ENCODE data around the gene APOL1.
"Not testable (repeated sequence)": the region's sequence is repeated elsewhere in the genome, so short reads cannot be mapped to it uniquely, and the experiment has no call there.

APOL1 gene

DNA sequence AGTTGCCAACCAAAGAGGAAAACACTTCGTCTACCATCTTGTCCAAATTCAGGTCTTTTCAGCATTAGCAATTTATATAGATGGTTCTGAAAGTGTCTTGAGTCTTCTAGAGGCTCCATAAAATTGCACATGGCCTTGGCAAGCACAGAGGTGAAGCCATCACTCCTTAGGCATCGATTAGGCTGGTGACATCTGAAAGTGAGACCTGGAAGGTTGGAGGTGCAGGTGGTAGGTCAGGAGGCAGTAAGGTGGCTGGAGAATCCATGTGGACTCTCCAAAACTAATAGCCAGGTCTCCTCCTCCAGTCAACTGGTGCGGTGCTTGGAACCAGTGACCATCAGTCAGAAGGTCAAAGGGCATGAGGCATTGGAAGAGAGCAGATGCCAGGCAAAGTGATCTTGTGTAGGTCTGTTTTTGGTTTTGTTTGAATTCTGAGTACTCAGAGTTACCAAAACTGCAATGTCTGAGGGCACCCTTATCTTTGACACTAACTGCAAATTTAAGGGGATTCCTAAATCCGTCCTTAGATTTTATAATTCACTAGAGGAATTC, 7.1 kb upstream of the APOL1 start:
- no peak for DNase-seq (ENCODE audit: low spot score)

DNA sequence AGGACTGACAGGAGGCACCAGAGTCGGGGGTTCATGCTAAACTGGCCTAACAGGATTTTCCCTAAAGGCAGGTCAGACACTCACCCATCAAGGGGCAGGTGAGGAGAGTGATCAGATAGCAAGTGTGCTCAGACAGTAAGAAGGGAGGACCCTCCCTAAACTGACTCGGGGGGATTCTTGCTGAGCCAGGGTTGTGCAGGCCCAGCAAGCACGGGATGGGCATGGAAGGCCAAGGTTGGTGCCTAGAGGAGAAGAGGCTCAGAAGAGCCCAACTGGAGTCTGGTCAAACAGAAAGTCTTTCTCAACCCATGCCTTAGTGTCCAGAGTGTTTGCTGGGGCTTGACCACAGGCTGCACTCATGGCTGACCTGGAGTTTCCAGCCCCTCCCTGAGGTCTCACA, 6.2 kb upstream of the APOL1 start:
- DNase-seq (ENCODE audit: low spot score), result no peak

DNA sequence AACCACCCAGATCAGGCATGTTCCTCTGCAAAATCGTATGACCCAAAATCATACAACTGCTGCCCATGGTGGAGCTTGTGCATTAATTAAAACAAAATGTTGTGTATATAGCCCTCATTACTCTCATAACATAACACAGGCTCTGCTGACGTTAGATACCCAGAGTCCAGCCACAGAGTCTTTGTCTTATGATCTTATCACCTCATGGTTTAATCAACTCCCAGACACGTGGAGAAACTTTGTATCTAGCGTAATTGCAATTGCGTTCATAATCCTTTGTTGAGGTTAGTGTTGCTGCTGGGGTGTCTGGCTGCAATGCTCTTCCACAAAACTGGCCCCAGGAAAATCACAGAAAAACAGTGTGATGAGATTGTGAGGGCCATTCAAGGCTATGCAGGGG, 5.0 kb upstream of the APOL1 start:
- DNase-seq (ENCODE audit: low spot score), result no peak

DNA sequence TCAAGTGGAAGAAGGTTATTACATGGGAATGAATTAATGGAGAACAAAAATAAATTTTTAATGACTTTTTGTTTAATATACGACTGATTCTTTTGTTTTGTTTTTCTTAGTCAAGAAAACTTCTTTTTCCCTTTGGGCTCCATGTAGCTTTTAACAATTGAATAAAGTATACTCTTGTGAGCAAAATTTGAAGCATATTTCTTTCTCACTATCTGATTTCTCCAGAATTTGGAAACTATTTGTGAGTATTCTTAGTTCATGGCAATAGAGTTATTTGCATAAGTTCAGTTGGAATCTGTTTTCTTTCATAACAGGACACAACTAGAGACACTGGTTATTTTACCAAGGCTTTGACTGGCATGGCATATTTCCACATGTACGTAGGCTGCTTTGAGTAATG, 3.8 kb upstream of the APOL1 start:
- DNase-seq (ENCODE audit: low spot score), result no peak

DNA sequence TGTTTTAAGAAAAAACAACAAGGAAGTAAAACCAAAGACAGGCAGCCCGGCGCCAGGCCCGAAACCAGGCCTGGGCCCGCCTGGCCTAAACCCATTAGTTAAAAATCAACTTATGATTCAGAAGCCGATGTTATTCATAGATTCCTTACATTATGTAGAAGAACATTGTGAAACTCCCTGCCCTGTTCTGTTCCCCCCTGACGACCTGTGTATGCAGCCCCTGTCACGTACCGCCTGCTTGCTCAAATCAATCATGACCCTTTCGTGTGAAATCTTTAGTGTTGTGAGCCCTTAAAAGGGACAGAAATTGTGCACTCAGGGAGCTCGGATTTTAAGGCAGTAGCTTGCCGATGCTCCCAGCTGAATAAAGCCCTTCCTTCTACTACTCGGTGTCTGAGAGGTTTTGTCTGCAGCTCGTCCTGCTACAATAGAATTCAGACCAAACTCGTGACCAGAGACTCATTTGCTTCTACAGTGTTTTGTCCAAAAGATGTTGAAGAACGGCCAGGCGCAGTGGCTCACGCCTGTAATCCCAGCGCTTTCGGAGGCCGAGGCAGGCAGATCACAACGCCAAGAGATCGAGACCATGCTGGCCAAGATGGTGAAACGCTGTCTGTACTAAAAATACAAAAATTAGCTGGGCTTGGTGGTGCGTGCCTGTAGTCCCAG, 2.5 kb upstream of the APOL1 start:
- not testable (repeated sequence) for DNase-seq (ENCODE audit: low spot score)

DNA sequence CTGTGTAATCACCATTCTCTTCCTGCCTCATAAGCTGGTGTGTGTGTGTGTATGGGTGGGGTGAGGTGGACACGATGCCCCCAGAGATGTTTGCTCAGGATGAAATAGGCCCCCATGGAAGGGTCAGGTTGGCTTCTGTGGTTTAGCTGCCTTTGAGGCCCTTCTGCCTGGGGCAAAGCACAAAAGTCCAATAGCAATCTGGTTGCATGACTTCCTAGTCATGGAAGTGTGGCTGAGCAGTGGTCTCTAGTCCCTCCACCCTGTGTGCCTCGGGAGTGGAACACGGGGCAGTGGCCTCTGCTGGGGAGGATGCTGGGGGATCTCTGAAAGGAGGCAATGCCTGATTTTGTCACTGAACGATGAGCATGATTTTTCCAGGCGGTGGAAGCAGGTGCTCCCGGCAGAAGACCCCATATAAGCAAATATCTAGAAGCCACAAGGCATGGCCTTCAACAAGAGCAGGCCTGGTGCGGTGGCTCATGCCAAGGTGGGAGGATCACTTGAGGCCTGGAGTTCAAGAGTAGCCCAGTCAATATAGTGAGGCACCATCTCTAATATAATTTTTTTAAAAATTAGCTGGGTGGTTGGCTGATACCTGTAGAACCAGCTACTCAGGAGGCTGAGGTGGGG, 839 bp upstream of the APOL1 start:
- not testable (repeated sequence) for DNase-seq (ENCODE audit: low spot score)

DNA sequence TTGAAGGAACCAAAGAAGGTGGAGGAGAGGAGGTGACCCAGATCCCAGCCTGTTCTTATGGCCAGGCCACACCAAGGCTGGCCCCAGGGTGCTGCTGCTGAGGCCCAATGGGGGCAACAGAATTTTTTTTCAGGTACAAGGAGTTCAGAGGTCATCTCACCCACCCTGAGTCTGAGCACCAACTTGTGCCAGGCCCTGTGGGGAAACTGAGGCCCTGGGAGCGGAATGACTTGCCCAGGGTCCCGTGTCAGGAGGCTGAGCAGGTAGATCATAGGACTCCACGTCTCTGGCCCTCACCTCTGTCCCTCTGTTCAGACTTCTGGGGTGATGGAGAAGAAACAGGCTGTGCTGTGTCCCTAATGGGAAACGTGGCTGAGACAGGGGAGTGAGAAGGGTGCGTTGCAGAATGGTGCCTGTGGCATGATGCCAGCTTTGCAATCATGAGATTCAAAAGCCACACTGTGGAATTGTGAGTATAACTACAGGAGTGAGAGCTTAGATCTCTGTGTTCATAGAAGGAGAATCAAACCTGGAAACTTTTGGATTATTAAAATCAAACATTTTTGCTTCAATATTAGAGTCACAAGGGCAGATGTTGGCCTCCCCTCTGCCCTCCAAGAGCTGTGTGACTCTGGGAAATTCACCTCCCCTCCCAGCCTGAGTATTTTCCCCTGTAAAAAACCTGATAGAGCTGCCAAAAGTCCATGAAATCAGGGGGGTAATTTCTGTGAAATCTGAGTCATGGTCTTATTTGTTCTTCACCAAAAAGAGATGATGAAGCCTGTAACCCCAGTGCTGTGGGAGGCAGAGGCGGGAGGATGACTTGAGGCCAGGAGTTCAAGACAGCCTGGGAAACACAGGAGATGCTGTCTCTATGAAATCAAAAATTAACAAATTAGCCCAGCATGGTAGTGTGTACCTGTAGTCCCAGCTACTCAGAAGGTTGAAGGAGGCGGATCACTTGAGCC, 874 bp downstream of the APOL1 start:
- no peak for DNase-seq (ENCODE audit: low spot score)

DNA sequence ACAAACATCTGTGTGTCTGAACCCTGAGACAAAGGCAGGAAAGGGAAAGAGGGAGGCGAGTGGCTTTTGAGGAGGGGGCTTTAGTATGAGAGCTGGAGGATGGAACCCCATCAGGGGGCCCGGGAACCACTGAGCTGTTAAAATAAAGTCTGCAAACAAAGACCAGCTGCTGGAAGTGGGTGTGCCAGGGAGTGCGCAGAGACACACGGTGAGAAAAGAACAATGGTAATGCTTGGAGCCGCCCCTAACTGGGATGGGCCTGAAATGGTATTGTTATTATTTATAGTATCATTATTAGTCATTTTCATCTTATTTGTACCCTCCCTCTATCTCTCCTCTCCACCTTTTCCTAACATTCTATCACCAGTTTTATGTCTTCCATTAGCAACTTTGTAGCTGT, 2.6 kb downstream of the APOL1 start:
- not testable (repeated sequence) for DNase-seq (ENCODE audit: low spot score)

DNA sequence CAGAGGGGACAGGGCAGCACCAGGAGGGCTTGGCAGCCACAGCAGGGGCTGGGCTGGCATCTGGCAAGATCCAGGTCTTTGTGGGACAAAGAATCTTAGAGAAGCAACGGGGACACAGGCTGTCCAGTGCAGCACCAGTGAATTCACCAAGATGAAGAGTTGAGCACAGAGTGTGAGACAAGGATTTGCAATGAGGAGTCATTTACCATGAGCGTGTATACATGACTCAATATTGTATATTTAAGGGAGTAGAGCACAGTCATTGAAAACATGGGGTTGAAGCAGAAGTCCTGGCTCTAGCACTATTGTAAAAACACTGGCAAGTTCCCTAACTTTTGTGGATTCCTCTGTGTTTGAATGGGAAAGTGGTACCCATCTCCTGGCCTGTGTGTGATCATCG, 3.5 kb downstream of the APOL1 start:
- no peak for DNase-seq (ENCODE audit: low spot score)

DNA sequence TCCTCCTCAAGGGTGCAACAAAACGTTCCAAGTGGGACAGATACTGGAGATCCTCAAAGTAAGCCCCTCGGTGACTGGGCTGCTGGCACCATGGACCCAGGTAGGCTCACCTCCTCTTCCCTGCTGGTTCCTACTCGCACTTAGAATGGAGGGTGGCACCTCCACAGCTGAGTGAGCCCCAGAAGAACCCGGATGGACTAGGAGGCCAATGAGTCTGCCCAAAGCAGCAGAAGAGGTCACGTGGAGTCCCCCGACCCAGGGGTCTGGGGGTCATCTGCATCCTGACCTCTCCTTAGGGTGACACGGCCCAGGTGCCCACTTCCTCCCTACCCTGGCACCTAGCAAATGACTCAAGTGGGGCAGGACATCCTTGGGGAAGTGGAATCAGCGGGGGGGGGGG, 4.4 kb downstream of the APOL1 start:
- no peak for DNase-seq (ENCODE audit: low spot score)

DNA sequence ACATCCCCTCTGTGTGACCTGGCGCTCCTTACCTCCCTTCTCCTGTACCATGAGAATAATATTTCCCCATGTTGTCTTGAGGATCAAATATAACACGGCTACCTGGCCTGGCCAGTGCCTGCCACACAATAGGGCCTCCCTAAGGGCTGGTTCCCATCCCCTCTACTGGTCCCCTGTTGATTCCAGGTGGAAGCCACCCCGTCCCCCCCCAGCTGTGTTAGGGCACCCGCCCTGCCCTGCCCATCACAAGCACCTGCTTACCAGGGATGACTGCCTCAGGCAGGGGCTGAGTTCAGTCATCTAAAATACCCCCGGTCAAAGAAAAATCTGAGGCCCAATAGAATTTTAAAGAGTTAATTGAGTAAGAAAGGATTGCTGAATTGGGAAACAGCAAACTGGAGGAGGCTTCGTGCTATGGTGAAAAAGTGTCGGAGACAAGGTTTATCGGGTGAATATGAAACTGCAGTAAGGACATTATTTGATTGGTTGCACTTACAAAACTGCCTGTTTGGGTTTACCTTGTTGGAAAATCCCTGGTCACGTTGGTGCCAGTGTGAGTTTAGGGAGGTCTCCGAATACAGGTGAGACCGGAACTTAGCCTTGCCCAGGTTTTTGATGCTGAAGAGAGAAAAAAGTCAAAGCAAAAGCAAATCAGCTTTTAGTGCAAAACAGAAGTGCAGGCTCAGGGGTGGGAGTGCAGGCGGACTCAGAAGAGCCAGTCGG, 5.2 kb downstream of the APOL1 start:
- no peak for DNase-seq (ENCODE audit: low spot score)

DNA sequence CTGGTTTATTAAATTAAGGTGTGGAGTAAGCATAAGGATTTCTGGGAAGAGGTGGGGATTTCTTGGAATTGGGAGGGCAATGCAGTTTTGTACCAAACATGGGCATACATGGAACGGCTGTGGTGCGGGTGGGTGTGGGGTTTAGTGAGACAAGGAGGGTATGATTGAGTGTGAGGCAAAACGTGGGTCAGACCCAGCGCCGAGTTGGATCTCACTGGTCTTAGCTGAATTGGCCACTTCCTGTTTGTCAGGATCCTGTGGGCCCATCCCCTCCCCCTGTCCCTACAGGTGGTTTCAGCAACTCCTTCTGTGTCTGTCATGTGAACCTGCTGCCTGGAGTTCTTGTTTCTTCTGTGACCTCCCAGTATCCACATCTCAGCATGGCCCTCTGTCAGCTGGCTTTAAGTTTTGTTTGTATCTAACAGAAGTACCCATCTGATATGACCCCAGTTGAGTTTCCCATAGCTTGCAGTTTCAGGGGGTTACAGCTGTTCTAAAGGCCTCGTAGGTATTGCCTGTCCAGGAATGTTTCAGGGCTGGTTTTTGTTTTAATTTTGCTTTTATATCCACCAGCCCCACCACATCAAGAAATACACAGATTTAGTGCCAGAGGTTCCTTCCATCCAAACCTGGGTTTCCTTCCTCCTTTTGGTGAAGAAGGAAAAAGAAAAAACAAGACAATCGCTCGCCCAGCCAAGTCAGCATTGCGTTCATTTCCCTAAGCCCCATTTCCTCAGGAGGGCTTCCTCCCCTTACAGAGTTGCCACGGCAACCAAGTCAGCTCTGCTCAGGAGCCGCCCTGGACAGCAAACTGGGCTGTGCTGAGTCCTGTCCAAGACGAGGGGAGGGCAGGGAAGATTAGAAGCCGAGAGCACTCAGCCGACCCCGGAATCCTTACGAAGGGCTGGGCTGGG, 6.0 kb downstream of the APOL1 start:
- DNase-seq (ENCODE audit: low spot score), result no peak

DNA sequence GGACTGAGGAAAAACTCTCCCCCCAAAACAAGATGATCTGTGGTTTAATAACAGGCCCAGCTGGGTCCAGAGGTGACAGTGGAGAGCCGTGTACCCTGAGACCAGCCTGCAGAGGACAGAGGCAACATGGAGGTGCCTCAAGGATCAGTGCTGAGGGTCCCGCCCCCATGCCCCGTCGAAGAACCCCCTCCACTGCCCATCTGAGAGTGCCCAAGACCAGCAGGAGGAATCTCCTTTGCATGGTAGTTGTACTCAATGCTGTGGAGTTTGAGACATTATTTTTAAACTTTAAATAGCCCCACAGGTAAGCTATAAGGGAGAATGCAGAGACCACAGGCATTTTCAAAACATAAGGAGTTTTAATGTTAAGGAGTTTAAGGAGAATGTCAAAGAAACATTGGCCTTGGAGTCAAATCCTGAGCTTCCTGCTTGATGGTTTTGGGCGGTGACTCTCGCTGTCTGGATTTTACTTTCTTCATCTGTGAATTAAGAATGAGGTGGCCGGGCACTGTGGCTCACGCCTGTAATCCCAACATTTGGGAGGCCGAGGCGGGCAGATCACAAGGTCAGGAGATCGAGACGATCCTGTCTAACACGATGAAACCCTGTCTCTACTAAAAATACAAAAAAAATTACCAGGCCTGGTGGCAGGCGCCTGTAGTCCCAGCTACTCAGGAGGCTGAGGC, 6.8 kb downstream of the APOL1 start:
- no peak for DNase-seq (ENCODE audit: low spot score)

DNA sequence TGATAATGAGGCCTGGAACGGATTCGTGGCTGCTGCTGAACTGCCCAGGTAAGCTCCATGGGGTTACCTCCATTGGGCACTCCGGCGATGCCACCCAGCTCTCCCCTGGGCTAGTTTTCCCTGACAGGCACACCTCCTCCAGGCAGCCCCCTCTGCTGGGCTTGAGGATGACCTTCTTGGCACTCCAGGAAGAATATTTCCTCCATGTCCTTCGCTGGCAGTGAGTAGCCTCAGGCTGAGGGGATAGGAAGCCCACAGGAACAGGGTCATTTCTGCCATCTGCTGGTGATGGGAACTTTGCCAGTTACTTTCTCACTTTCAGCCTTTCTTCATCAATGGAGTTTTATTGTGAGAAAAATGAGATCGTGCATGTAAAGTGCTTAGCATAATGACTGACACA, 8.7 kb downstream of the APOL1 start:
- DNase-seq (ENCODE audit: low spot score), result not testable (repeated sequence)

DNA sequence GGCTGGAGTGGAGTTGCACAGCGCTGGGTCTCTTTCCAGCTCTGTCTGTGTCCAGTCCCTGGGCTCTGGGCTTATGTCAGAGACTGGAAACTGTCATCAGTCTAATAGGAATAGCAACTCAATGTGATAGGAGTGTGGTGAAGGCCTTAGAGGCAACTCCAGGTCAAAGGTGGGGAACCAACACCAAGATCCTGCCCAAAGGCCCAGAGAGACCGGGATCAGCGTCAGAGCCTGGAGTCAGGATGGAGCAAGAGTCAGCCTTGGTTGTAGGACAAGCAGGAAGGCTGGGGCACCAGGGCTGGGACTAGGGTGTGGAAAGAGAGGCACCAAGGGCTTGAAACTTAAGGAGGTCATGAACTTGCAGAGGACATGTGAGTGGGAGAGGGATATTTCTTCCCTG, 9.4 kb downstream of the APOL1 start:
- DNase-seq (ENCODE audit: low spot score), result not testable (repeated sequence)

DNA sequence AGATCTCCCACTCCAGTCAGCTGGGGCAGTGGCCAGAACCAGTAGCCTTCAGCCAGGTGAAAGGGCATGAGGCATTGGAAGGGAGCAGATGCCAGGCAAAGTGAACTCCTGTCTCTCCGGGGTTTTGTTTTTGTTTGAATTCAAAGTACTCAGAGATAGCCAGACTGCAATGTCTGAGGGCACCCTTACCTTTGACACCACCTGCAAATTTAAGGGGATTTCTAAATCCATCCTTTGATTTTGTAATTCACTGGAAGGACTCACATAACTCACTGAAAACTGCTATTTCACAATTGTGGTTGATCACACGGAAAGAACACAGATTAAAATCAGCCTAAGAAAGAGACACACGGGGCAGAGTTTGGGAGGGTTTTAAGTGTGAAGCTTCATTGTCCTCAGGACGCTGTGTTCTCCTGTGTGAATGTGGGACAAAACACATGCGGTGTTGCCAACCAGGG, 10.3 kb downstream of the APOL1 start:
- not testable (repeated sequence) for DNase-seq (ENCODE audit: low spot score)

DNA sequence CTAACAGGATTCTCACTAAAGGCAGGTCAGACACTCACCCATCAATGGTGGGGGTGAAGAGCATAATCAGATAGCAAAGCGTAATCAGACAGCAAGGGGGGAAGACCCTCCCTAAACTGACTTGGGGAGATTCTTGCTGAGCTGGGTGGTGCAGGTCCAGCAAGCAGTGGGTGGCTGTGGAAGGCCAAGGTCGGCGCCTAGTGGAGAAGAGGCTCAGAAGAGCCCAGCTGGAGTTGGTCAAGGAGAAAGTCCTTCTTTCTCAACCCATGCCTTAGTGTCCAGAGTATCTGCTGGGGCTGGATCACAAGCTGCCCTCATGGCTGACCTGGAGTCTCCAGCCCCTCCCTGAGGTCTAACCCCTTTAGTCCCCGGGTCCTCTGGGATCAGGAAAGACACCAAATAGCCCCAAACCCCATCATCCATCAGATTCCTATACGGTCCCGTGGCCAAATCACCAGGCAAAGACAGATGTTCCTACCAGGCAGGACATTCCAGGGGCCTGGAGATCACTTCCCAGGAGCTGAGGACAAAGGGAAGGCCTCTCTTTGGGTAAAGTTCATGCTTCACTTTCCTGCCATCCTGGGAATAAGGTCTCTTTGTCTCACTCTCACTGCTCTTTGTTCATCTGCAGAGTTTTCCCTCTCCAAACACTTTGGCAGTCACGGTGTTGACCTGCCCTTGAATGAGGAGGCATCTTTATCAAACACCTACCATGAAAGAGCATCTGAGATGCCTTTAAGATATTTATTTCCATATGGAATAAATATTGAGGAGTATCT, 11.1 kb downstream of the APOL1 start:
- DNase-seq (ENCODE audit: low spot score), result not testable (repeated sequence)

DNA sequence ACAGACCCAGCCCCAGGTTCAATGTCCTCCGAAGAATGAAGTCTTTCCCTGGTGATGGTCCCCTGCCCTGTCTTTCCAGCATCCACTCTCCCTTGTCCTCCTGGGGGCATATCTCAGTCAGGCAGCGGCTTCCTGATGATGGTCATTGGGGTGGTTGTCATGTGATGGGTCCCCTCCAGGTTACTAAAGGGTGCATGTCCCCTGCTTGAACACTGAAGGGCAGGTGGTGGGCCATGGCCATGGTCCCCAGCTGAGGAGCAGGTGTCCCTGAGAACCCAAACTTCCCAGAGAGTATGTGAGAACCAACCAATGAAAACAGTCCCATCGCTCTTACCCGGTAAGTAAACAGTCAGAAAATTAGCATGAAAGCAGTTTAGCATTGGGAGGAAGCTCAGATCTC, 14.1 kb downstream of the APOL1 start:
- no peak for DNase-seq (ENCODE audit: low spot score)

DNA sequence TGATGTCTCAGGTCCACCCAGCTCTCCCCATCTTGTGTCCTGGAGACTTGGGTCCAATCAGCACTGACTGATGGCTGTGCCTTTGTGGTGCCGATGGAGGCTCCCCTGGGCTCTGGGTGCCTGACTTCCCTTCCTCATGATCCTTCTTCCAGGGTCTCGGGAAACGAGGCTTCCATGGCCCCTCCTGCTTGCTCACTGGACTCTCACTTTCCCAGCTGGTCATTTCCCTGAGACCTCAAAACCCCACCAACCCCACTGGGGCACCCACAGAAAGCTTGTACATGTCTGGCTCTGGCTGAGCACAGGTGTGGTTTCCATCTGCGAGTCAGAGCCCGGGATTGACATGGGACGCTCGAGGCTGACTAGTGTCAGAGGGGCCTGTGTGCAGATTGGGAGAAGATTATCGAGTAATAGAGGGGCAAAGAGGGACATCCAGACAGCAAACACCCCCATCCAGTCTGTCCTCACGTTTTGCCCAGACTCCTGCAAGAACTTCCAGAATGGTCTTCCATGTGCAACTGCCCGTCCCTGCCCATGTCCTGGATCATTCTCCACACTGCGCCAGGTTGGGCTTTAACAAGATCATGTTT, 15.1 kb downstream of the APOL1 start:
- no peak for DNase-seq (ENCODE audit: low spot score)
